EH (cell line): ENCODE measurements around the gene PRR36.

ENCODE experiments used
- DNase-seq: peaks from one replicate; pipeline ENCODE4 v3.0.0-alpha.2; 2015; ENCODE audit warnings: low read depth

Gene PRR36

GRCh38 chr19:7844951-7845350, 29.2 kb downstream of the PRR36 start:
- no peak for DNase-seq

- no peak for DNase-seq
These were observed 29.8 kb downstream of the PRR36 start for GRCh38 chr19:7844405-7844804.

GRCh38 chr19:7843521-7843920, 30.7 kb downstream of the PRR36 start:
- no peak for DNase-seq

GRCh38 chr19:7842661-7843294, 31.4 kb downstream of the PRR36 start:
- no peak for DNase-seq

- no peak for DNase-seq
These were observed 32.2 kb downstream of the PRR36 start for GRCh38 chr19:7841751-7842660.

- DNase-seq: no peak
These were observed 33.6 kb downstream of the PRR36 start for GRCh38 chr19:7840629-7841028.

- no peak for DNase-seq
These were observed 34.7 kb downstream of the PRR36 start for GRCh38 chr19:7839476-7839875.

GRCh38 chr19:7833225-7834099, 40.7 kb downstream of the PRR36 start:
- DNase-seq: peak; percentile 16

- DNase-seq: peak; percentile 70
These were observed 41.4 kb downstream of the PRR36 start for GRCh38 chr19:7832781-7833180.

GRCh38 chr19:7832009-7832408, 42.2 kb downstream of the PRR36 start:
- no peak for DNase-seq

- DNase-seq: peak; percentile 44
These were observed 42.7 kb downstream of the PRR36 start for GRCh38 chr19:7831452-7831851.

GRCh38 chr19:7830823-7831222, 43.4 kb downstream of the PRR36 start:
- no peak for DNase-seq

GRCh38 chr19:7830272-7830771, 43.9 kb downstream of the PRR36 start:
- no peak for DNase-seq

GRCh38 chr19:7829561-7830271, 44.5 kb downstream of the PRR36 start, which contains the start of gene EVI5L:
Gene EVI5L, plus strand, starts transcription at chr19:7830218. Its CDS starts 16,325 bp downstream, at chr19:7846543.
- DNase-seq: peak; percentile 100

- DNase-seq: no peak
These were observed 45.0 kb downstream of the PRR36 start for GRCh38 chr19:7829166-7829520.

- no peak for DNase-seq
These were observed 50.4 kb downstream of the PRR36 start for GRCh38 chr19:7823686-7824301.

- DNase-seq: no peak
These were observed 51.2 kb downstream of the PRR36 start for GRCh38 chr19:7822910-7823515.

- DNase-seq: no peak
These were observed 53.6 kb downstream of the PRR36 start for GRCh38 chr19:7820588-7820987.

- DNase-seq: no peak
These were observed 54.9 kb downstream of the PRR36 start for GRCh38 chr19:7819337-7819736.

- no peak for DNase-seq
These were observed 55.4 kb downstream of the PRR36 start for GRCh38 chr19:7818806-7819205.
